ENCODE measurements around the gene RRAS2.

RRAS2 gene

DNA sequence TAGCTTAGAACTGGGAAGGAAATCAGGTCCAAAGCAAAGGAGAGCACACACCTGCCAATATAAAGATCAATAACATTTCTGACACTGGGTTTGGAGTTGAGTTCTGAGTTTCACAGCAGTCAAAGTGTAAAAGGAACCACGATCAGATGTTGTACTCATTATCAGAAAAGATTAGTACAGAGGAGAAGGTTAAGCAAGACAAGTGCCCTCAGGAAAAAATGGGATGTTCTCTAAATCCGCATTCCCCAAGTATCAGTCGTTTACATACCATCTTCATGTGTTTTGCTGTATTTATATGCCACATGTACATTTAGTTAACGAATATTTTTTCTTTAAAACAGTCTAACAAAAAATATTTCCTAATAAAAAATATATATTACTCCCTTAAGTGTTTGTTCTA lies 23.0 kb upstream of the RRAS2 start:
- no peaks in the 10 kb centered on the region for H3K79me2 ChIP-seq (ENCODE audit: control insufficient read depth, insufficient read depth, low read length, poor library complexity)
- H3K4ac ChIP-seq (ENCODE audit: low read depth, low read length), result no peak overlapping the region
- H3K4me3 ChIP-seq (ENCODE audit: low read depth, low read length), result no peak overlapping the region
- peaks cover 10% of the 10 kb centered on the region for H3K27me3 ChIP-seq (ENCODE audit: insufficient read depth, low read length)
- H2BK5ac ChIP-seq (ENCODE audit: low read depth, low read length, poor library complexity), result no peak overlapping the region
- no peak overlapping the region for H4K12ac ChIP-seq (ENCODE audit: low read depth, low read length)
- no peak overlapping the region for H4K91ac ChIP-seq (ENCODE audit: low read depth, low read length)
- H2AK5ac ChIP-seq (ENCODE audit: low read length), result no peak overlapping the region
- WGBS (ENCODE audit: extremely low coverage, insufficient coverage, insufficient read length), result no CpG with 5 or more reads among the region's 4 CpGs
- no peak overlapping the region for H4K8ac ChIP-seq (ENCODE audit: low read depth, low read length)
- peak; percentile 28 to 74 for DNase-seq
- H2AFZ ChIP-seq (ENCODE audit: insufficient read depth, low read length, poor library complexity), result no peak overlapping the region
- no peak overlapping the region for H3K23ac ChIP-seq (ENCODE audit: low read length)
- no peaks in the 10 kb centered on the region for H3K36me3 ChIP-seq (ENCODE audit: control insufficient read depth in 1 of 2, insufficient read depth in 2 of 2, low read length in 2 of 2)
- peaks cover 4 to 7% of the 10 kb centered on the region in 2 experiments for H3K4me1 ChIP-seq (ENCODE audit: control insufficient read depth in 1 of 2, insufficient read depth in 2 of 2, low read length in 2 of 2)
- no peak overlapping the region for H3K4me2 ChIP-seq (ENCODE audit: low read length)
- no peaks in the 10 kb centered on the region for H3K79me1 ChIP-seq (ENCODE audit: low read length)
- H3K18ac ChIP-seq (ENCODE audit: low read length), result no peak overlapping the region
- H3K27ac ChIP-seq (ENCODE audit: low read depth, low read length), result no peak overlapping the region
- H2BK120ac ChIP-seq (ENCODE audit: insufficient read depth, low read length, poor library complexity), result no peak overlapping the region
- H3K14ac ChIP-seq (ENCODE audit: low read length), result no peak overlapping the region
- no peak overlapping the region for H2BK12ac ChIP-seq (ENCODE audit: low read length)
- no peak overlapping the region for H3K9ac ChIP-seq (ENCODE audit: low read length)
- no peaks in the 10 kb centered on the region for H3K9me3 ChIP-seq (ENCODE audit: insufficient read depth, low read depth, low read length)

DNA sequence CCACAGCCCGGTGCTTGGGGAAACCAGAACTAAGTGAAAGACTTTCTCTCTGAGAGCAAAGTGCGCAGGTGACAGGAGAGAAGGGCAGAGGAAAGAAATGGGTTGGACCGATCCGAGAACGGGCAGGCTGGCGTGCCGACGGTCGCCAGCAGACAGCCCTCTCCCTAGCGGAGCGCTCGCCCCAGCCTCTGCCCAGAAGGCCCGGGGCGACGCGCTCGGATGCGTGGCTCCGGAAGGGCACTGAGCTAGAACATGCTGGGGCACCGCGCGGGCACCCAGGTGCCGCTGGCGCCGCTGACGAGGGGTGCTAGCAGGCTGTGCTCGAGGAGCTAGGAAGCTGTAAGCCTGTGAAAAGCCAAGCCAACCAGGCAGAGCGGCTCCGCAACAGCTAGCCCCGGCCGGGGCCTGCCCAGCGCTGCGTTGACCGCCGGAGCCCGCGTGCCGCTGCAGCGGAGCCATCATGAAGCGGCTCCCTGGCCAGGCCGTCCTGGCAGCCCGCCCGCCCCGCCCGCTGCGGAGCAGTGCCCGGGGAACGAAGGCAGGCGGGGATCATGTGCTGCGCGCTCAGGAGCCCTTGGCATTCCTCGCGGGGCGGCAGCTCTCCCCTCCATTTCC lies 22.1 kb upstream of the RRAS2 start:
- Histone ChIP-seq H2AK5ac (ENCODE audit: low read length) (no peak overlapping the region), H2BK12ac (ENCODE audit: low read length) (no peak overlapping the region), H2AFZ (ENCODE audit: insufficient read depth, low read length, poor library complexity) (no peak overlapping the region), H3K27me3 (ENCODE audit: insufficient read depth, low read length) (peaks cover 10% of the 10 kb centered on the region), H3K18ac (ENCODE audit: low read length) (no peak overlapping the region), H3K36me3 (ENCODE audit: control insufficient read depth in 1 of 2, insufficient read depth in 2 of 2, low read length in 2 of 2) (no peaks in the 10 kb centered on the region), H3K27ac (ENCODE audit: low read depth, low read length) (no peak overlapping the region), H3K4ac (ENCODE audit: low read depth, low read length) (no peak overlapping the region), H4K8ac (ENCODE audit: low read depth, low read length) (no peak overlapping the region), H3K9me3 (ENCODE audit: insufficient read depth, low read depth, low read length) (no peaks in the 10 kb centered on the region), H2BK120ac (ENCODE audit: insufficient read depth, low read length, poor library complexity) (no peak overlapping the region), H3K4me3 (ENCODE audit: low read depth, low read length) (peak overlapping the region; percentile 63), H3K23ac (ENCODE audit: low read length) (no peak overlapping the region), H4K91ac (ENCODE audit: low read depth, low read length) (no peak overlapping the region), H3K9ac (ENCODE audit: low read length) (no peak overlapping the region), H3K4me1 (ENCODE audit: control insufficient read depth in 1 of 2, insufficient read depth in 2 of 2, low read length in 2 of 2) (peaks cover 4 to 7% of the 10 kb centered on the region in 2 experiments), H3K14ac (ENCODE audit: low read length) (no peak overlapping the region), H3K4me2 (ENCODE audit: low read length) (peak overlapping the region; percentile 98), H3K79me1 (ENCODE audit: low read length) (no peaks in the 10 kb centered on the region), H2BK5ac (ENCODE audit: low read depth, low read length, poor library complexity) (no peak overlapping the region), H3K79me2 (ENCODE audit: control insufficient read depth, insufficient read depth, low read length, poor library complexity) (no peaks in the 10 kb centered on the region), H4K12ac (ENCODE audit: low read depth, low read length) (no peak overlapping the region)
- peak; percentile 24 to 57 for DNase-seq
- no CpG with 5 or more reads among the region's 54 CpGs for WGBS (ENCODE audit: extremely low coverage, insufficient coverage, insufficient read length)

DNA sequence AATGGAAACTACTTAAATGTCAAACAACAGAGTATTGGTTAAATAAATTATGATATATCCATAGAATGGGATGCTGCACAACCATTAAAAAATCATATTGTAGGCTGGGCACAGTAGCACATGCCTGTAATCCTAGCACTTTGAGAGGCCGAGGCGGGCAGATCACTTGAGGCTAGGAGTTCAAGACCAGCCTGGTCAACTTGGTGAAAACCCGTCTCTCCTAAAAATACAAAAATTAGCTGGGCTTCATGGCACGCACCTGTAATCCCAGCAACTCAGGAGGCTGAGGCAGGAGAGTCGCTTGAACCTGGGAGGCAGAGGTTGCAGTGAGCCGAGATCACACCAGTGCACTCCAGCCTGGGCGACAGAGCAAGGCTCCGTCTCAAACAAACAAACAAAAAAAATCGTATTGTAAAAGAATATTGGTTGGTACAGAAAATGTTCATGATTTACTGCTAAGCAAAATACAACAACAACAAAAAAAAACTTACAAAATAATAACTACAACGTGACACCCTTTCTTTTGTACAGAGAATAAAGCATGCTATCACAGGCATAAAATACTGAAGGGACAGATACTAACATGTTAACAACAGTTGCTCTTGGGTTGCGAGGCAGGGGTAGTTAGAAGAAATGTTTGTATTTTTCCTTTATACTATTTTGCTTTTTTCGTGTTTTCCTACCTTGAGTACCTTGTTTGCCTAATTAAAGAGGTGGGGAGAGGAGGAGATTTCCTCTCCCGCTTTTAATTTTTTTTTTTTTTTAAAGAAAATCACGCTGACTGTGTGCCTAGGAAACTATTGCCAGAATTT lies 21.3 kb upstream of the RRAS2 start:
- no peak overlapping the region for H3K18ac ChIP-seq (ENCODE audit: low read length)
- no peak overlapping the region for H2AK5ac ChIP-seq (ENCODE audit: low read length)
- H2BK12ac ChIP-seq (ENCODE audit: low read length), result no peak overlapping the region
- no peak overlapping the region for H4K8ac ChIP-seq (ENCODE audit: low read depth, low read length)
- no peak overlapping the region for H3K9ac ChIP-seq (ENCODE audit: low read length)
- no peak overlapping the region for H2BK5ac ChIP-seq (ENCODE audit: low read depth, low read length, poor library complexity)
- no peak for DNase-seq
- no peak overlapping the region for H4K12ac ChIP-seq (ENCODE audit: low read depth, low read length)
- H3K4me2 ChIP-seq (ENCODE audit: low read length), result peak overlapping the region; percentile 98
- H3K23ac ChIP-seq (ENCODE audit: low read length), result no peak overlapping the region
- H3K4ac ChIP-seq (ENCODE audit: low read depth, low read length), result no peak overlapping the region
- no peak overlapping the region for H3K4me3 ChIP-seq (ENCODE audit: low read depth, low read length)
- H2BK120ac ChIP-seq (ENCODE audit: insufficient read depth, low read length, poor library complexity), result no peak overlapping the region
- no peaks in the 10 kb centered on the region for H3K36me3 ChIP-seq (ENCODE audit: control insufficient read depth in 1 of 2, insufficient read depth in 2 of 2, low read length in 2 of 2)
- H3K9me3 ChIP-seq (ENCODE audit: insufficient read depth, low read depth, low read length), result no peaks in the 10 kb centered on the region
- peaks cover 10% of the 10 kb centered on the region for H3K27me3 ChIP-seq (ENCODE audit: insufficient read depth, low read length)
- H3K27ac ChIP-seq (ENCODE audit: low read depth, low read length), result no peak overlapping the region
- H2AFZ ChIP-seq (ENCODE audit: insufficient read depth, low read length, poor library complexity), result no peak overlapping the region
- H4K91ac ChIP-seq (ENCODE audit: low read depth, low read length), result no peak overlapping the region
- no peaks in the 10 kb centered on the region for H3K79me2 ChIP-seq (ENCODE audit: control insufficient read depth, insufficient read depth, low read length, poor library complexity)
- no peak overlapping the region for H3K14ac ChIP-seq (ENCODE audit: low read length)
- H3K79me1 ChIP-seq (ENCODE audit: low read length), result no peaks in the 10 kb centered on the region
- WGBS (ENCODE audit: extremely low coverage, insufficient coverage, insufficient read length), result no CpG with 5 or more reads among the region's 14 CpGs
- H3K4me1 ChIP-seq (ENCODE audit: control insufficient read depth in 1 of 2, insufficient read depth in 2 of 2, low read length in 2 of 2), result peaks cover 4 to 7% of the 10 kb centered on the region in 2 experiments

DNA sequence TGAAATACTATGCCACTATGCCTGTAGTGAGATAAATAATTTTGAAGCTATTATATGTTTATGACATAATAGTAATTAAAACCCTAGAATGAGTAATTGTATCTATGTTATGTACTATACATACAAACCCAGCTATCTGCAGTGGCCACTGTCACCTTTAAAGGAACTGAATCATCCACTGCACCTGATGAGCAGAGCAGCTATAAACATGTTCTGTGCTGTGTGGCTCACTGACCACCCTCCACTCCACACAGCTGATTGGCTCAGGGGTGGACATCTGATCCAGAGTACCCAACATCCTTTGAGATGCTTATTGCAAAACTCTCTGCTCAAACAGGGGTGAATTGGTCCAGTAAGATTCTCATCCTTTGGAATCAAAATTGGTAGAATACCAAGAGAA lies 19.2 kb upstream of the RRAS2 start:
- no peak overlapping the region for H4K8ac ChIP-seq (ENCODE audit: low read depth, low read length)
- peaks cover 10% of the 10 kb centered on the region for H3K27me3 ChIP-seq (ENCODE audit: insufficient read depth, low read length)
- no peak overlapping the region for H4K91ac ChIP-seq (ENCODE audit: low read depth, low read length)

More for the DNA sequence above, 19.2 kb upstream of the RRAS2 start:
- no peak overlapping the region for H3K4me2 ChIP-seq (ENCODE audit: low read length)
- H2BK5ac ChIP-seq (ENCODE audit: low read depth, low read length, poor library complexity), result no peak overlapping the region
- no peak overlapping the region for H3K23ac ChIP-seq (ENCODE audit: low read length)
- peak overlapping the region; percentile 19 for H3K9ac ChIP-seq (ENCODE audit: low read length)
- no peak overlapping the region for H2AK5ac ChIP-seq (ENCODE audit: low read length)
- peaks cover 4 to 7% of the 10 kb centered on the region in 2 experiments for H3K4me1 ChIP-seq (ENCODE audit: control insufficient read depth in 1 of 2, insufficient read depth in 2 of 2, low read length in 2 of 2)
- no peak overlapping the region for H3K14ac ChIP-seq (ENCODE audit: low read length)
- H2AFZ ChIP-seq (ENCODE audit: insufficient read depth, low read length, poor library complexity), result no peak overlapping the region
- no peak overlapping the region for H3K18ac ChIP-seq (ENCODE audit: low read length)
- H3K79me1 ChIP-seq (ENCODE audit: low read length), result no peaks in the 10 kb centered on the region
- H2BK12ac ChIP-seq (ENCODE audit: low read length), result no peak overlapping the region
- no peak overlapping the region for H2BK120ac ChIP-seq (ENCODE audit: insufficient read depth, low read length, poor library complexity)
- no peaks in the 10 kb centered on the region for H3K9me3 ChIP-seq (ENCODE audit: insufficient read depth, low read depth, low read length)
- no peak overlapping the region for H3K4me3 ChIP-seq (ENCODE audit: low read depth, low read length)
- H3K27ac ChIP-seq (ENCODE audit: low read depth, low read length), result no peak overlapping the region
- H4K12ac ChIP-seq (ENCODE audit: low read depth, low read length), result no peak overlapping the region
- H3K4ac ChIP-seq (ENCODE audit: low read depth, low read length), result no peak overlapping the region
- no peaks in the 10 kb centered on the region for H3K36me3 ChIP-seq (ENCODE audit: control insufficient read depth in 1 of 2, insufficient read depth in 2 of 2, low read length in 2 of 2)
- no peaks in the 10 kb centered on the region for H3K79me2 ChIP-seq (ENCODE audit: control insufficient read depth, insufficient read depth, low read length, poor library complexity)
- DNase-seq, result no peak

Measured in trophoblast cell (in vitro differentiated cells and primary cell).